AG09319 (cell line): ENCODE measurements around the gene CMTM4.

Experiments
- DNase-seq: peaks from one replicate; pipeline ENCODE4 v3.0.0-alpha.2; 2010; ENCODE audit warnings: low read depth; ENCODE audit errors: extremely low read depth
- TF ChIP-seq, protein P1 (sequence below): IDR thresholded peaks from 2 replicates; pipeline ENCODE4 v1.5.1; 2011; ENCODE audit warnings: low read depth, mild to moderate bottlenecking, inconsistent platforms, low read length, moderate library complexity

CMTM4 gene

GRCh38 chr16:66705790-66706505 is 9.4 kb upstream of the CMTM4 start:
- DNase-seq = no peak
- TF ChIP-seq, protein P1, sequence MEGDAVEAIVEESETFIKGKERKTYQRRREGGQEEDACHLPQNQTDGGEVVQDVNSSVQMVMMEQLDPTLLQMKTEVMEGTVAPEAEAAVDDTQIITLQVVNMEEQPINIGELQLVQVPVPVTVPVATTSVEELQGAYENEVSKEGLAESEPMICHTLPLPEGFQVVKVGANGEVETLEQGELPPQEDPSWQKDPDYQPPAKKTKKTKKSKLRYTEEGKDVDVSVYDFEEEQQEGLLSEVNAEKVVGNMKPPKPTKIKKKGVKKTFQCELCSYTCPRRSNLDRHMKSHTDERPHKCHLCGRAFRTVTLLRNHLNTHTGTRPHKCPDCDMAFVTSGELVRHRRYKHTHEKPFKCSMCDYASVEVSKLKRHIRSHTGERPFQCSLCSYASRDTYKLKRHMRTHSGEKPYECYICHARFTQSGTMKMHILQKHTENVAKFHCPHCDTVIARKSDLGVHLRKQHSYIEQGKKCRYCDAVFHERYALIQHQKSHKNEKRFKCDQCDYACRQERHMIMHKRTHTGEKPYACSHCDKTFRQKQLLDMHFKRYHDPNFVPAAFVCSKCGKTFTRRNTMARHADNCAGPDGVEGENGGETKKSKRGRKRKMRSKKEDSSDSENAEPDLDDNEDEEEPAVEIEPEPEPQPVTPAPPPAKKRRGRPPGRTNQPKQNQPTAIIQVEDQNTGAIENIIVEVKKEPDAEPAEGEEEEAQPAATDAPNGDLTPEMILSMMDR = no peak

GRCh38 chr16:66703406-66704215 is 7.1 kb upstream of the CMTM4 start:
- DNase-seq = no peak
- TF ChIP-seq, protein P1 = no peak

- DNase-seq = no peak
- TF ChIP-seq, protein P1 = no peak
Measured at GRCh38 chr16:66701516-66701915, 5.0 kb upstream of the CMTM4 start.

GRCh38 chr16:66701026-66701425 is 4.5 kb upstream of the CMTM4 start:
- no peak for DNase-seq
- TF ChIP-seq, protein P1 = no peak

GRCh38 chr16:66699898-66700297 is 3.4 kb upstream of the CMTM4 start:
- DNase-seq = no peak
- TF ChIP-seq, protein P1 = no peak

GRCh38 chr16:66698046-66698445 is 1.5 kb upstream of the CMTM4 start:
- TF ChIP-seq, protein P1 = no peak

DNA sequence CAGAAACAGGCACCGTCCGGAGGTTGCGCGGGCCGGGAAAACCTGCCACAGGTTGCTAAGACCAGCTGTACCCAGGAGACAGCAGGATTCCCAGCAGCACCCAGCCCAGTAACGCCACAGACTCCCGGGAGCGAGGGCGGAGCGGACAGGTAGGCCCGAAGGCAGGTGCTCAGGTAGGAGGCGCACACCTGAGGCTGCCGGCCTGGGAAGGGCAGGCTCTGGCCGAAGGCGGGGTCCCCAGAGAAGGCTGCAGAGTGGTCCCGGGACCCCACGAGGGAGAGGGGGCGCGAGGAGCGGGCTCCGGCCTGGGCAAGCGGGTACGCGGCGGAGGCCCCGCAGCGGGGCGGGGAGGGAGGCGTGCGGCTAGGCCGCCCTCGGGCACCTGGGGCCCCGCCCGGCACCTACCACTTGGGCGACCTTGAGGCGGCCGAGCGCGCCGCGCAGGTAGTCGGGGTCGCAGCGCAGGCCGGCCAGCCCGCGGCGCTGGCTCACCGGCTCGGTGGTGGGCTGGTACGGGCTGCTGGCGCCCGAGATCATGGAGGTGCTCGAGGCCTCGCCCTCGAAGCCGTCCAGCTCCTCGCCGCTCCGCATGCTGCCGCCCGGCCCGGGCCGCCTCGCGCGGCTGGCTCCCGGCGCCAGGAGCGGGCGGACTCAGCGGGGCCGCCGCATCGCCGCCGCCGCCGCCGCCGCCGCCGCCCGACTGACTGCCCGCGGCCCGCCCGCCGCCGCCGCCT is 441 bp downstream of the CMTM4 start:
- TF ChIP-seq, protein P1 = no peak
- no peak for DNase-seq

More at GRCh38 chr16:66698046-66698445, 1.5 kb upstream of the CMTM4 start:
- DNase-seq = no peak
